Measurements from ENCODE around the gene PLCE1. TPM values are rescaled to one million over a fixed set of nuclear protein-coding genes. Genes with fewer than 3 reads are reported as not detected.
A peak's percentile ranks its signal among the peaks of the same experiment; 100 is the strongest.

Gene PLCE1
- total and polyA plus RNA-seq, 4 donors = 1.5 to 15.7 (median 5.2) TPM

DNA sequence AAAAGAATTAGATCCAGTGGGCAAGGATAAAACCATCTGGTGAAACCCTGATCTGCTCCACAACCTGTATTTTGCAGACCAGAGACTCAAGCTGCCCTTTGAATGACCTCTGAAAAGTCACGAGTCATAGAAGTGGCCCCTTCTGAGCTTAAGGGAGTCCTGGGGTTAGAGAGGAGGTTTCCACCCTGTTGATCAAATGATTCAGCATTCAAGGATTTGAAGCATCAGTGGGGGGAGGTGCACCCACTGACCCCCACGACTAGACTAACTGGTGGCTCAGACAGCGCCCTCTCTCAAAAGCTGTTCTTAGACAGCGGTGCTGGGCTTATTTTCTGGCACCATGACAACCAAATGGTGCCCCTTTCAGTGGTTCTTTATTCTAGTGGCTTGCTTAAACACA lies 44.3 kb downstream of the PLCE1 start:
- no peak for TF ChIP-seq CTCF (IDR thresholded peaks at IDR 0.05; ENCODE audit: control extremely low read depth, extremely low read depth)
- no peak overlapping the region for H3K9ac ChIP-seq (ENCODE audit: insufficient read depth in 1 of 2, low read length in 2 of 2)
- ATAC-seq (ENCODE audit: insufficient read depth, low FRiP score) = no peak
- DNase-seq = no peak
- no peaks in the 10 kb centered on the region for H3K4me1 ChIP-seq (ENCODE audit: control insufficient read depth in 5 of 5, insufficient read depth in 5 of 5, low read length in 5 of 5)
- no peaks in the 10 kb centered on the region for H3K9me3 ChIP-seq (ENCODE audit: control insufficient read depth in 4 of 4, insufficient read depth in 3 of 4, low read length in 3 of 4)
- H3K27ac ChIP-seq (ENCODE audit: low read depth in 1 of 2, low read length in 1 of 2) = no peak overlapping the region
- H3K27me3 ChIP-seq (ENCODE audit: control insufficient read depth in 3 of 3, insufficient read depth in 3 of 3, low read length in 2 of 3) = no peaks in the 10 kb centered on the region
- 56 to 60% methylated on average over 4 of the region's 4 CpGs for WGBS, 2 donors
- H3K36me3 ChIP-seq (ENCODE audit: control insufficient read depth in 4 of 4, insufficient read depth in 4 of 4, low read length in 4 of 4) = peaks cover 0 to 3% (median 0%) of the 10 kb centered on the region in 4 donors
- H3K4me3 ChIP-seq = no peak overlapping the region

DNA sequence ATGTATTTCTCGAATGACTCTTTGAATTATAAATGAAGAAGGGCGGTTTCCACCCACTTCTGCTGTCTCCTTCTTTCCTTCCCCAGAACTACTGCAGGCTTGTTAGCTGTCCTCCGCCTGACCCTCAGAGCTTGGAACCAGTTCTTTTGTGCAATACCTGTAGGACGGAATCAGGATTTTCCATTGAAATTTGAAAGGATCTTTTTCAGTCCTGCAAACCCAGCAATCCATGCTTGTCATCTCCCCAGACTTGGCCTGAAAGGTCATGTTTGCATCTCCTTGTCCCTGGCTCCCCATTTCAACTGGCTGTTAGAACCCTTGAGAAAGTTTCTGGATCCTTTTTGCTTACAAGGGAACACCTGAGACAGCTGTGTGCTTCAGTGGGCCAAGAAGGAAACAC lies 47.5 kb downstream of the PLCE1 start:
- H3K4me3 ChIP-seq = no peak overlapping the region
- TF ChIP-seq CTCF (IDR thresholded peaks at IDR 0.05; ENCODE audit: control extremely low read depth, extremely low read depth) = no peak
- H3K27ac ChIP-seq (ENCODE audit: low read depth in 1 of 2, low read length in 1 of 2) = no peak overlapping the region
- H3K9me3 ChIP-seq (ENCODE audit: control insufficient read depth in 4 of 4, insufficient read depth in 3 of 4, low read length in 3 of 4) = peaks cover 0 to 3% (median 0%) of the 10 kb centered on the region in 4 donors
- H3K4me1 ChIP-seq (ENCODE audit: control insufficient read depth in 5 of 5, insufficient read depth in 5 of 5, low read length in 5 of 5) = no peaks in the 10 kb centered on the region
- no peak for DNase-seq
- no peak overlapping the region for H3K9ac ChIP-seq (ENCODE audit: insufficient read depth in 1 of 2, low read length in 2 of 2)
- no peaks in the 10 kb centered on the region for H3K27me3 ChIP-seq (ENCODE audit: control insufficient read depth in 3 of 3, insufficient read depth in 3 of 3, low read length in 2 of 3)
- WGBS, 2 donors = 95% methylated on average over 4 of the region's 4 CpGs
- peaks cover 0 to 3% (median 0%) of the 10 kb centered on the region in 4 donors for H3K36me3 ChIP-seq (ENCODE audit: control insufficient read depth in 4 of 4, insufficient read depth in 4 of 4, low read length in 4 of 4)
- no peak for ATAC-seq (ENCODE audit: insufficient read depth, low FRiP score)

DNA sequence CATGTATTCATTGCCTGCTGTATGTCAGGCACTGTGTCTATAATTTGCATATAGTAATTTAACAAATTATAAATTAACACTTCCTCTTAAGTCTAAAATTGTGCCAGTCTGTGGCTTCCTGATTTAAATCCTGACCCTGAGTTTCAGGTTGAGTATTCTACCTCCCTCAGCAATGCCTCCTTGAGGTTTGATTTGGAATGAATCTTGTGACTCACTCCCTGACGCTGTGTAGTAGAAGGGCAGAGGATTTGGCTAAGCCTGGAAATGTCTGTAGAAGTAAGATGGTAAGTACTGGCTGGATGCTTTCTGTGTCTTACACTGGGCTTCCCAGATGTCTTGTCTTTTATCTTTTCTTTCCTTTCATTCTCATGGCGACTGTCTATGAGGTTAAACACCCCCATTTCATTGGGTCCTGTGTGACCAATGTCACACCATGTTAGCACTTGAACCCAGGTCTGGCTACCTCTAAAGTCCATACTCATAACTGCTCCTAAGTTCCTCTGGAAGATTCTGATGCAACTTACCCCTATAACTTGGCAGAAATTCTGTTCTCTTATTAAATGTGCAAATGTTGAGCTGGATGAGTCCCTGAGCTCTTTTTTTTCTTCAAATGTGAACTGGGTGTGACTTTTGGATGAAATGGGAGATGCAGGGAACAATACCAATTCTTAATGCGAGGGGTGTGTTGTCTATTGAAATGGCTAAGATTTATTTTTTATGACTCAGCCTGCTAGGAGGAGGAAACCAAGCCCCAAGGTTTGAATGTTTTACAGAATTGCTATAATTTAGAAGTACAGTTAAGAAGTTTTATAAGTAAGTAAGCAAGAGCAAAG lies 48.5 kb downstream of the PLCE1 start:
- Histone ChIP-seq H3K9me3 (ENCODE audit: control insufficient read depth in 4 of 4, insufficient read depth in 3 of 4, low read length in 3 of 4) (peaks cover 0 to 3% (median 0%) of the 10 kb centered on the region in 4 donors), H3K4me3 (no peak overlapping the region), H3K4me1 (ENCODE audit: control insufficient read depth in 5 of 5, insufficient read depth in 5 of 5, low read length in 5 of 5) (no peaks in the 10 kb centered on the region), H3K9ac (ENCODE audit: insufficient read depth in 1 of 2, low read length in 2 of 2) (no peak overlapping the region), H3K27ac (ENCODE audit: low read depth in 1 of 2, low read length in 1 of 2) (no peak overlapping the region), H3K27me3 (ENCODE audit: control insufficient read depth in 3 of 3, insufficient read depth in 3 of 3, low read length in 2 of 3) (no peaks in the 10 kb centered on the region), H3K36me3 (ENCODE audit: control insufficient read depth in 4 of 4, insufficient read depth in 4 of 4, low read length in 4 of 4) (peaks cover 0 to 3% (median 0%) of the 10 kb centered on the region in 4 donors)
- ATAC-seq (ENCODE audit: insufficient read depth, low FRiP score) = peak; percentile 27
- 70 to 72% methylated on average over 3 of the region's 3 CpGs for WGBS, 2 donors
- TF ChIP-seq CTCF (IDR thresholded peaks at IDR 0.05; ENCODE audit: control extremely low read depth, extremely low read depth) = no peak
- DNase-seq = no peak

All from lung (tissue), 12 donors.